ENCODE results near the gene HTR5A.
"Not testable (repeated sequence)": the region's sequence is repeated elsewhere in the genome, so short reads cannot be mapped to it uniquely, and the experiment has no call there.

HTR5A gene

GRCh38 chr7:155069992-155070751, at the start of gene HTR5A:
HTR5A (plus strand) TSS chr7:155070324; CDS start chr7:155070900, 576 bp downstream.
- DNase-seq, result no peak

- no peak for DNase-seq
Measured at GRCh38 chr7:155020996-155021395, 49.1 kb upstream of the HTR5A start.

GRCh38 chr7:155021699-155022145, 48.4 kb upstream of the HTR5A start:
- no peak for DNase-seq

GRCh38 chr7:155027879-155028278, 42.2 kb upstream of the HTR5A start:
- no peak for DNase-seq

- DNase-seq, result no peak
Measured at GRCh38 chr7:155032978-155033377, 37.1 kb upstream of the HTR5A start.

GRCh38 chr7:155034495-155034894, 35.6 kb upstream of the HTR5A start:
- DNase-seq, result not testable (repeated sequence)

- no peak for DNase-seq
Measured at GRCh38 chr7:155038335-155038734, 31.8 kb upstream of the HTR5A start.

- no peak for DNase-seq
Measured at GRCh38 chr7:155043756-155044155, 26.4 kb upstream of the HTR5A start.

- DNase-seq, result no peak
Measured at GRCh38 chr7:155048006-155048405, 22.1 kb upstream of the HTR5A start.

GRCh38 chr7:155051355-155051754, 18.8 kb upstream of the HTR5A start:
- no peak for DNase-seq

- DNase-seq, result no peak
Measured at GRCh38 chr7:155053002-155053401, 17.1 kb upstream of the HTR5A start.

- DNase-seq, result no peak
Measured at GRCh38 chr7:155054761-155055160, 15.4 kb upstream of the HTR5A start.

- no peak for DNase-seq
Measured at GRCh38 chr7:155057076-155057475, 13.0 kb upstream of the HTR5A start.

- DNase-seq, result no peak
Measured at GRCh38 chr7:155058896-155059295, 11.2 kb upstream of the HTR5A start.

GRCh38 chr7:155059703-155060102, 10.4 kb upstream of the HTR5A start:
- DNase-seq, result no peak

- DNase-seq, result no peak
Measured at GRCh38 chr7:155062411-155062810, 7.7 kb upstream of the HTR5A start.

GRCh38 chr7:155064186-155064585, 5.9 kb upstream of the HTR5A start:
- no peak for DNase-seq

GRCh38 chr7:155066417-155066950, 3.6 kb upstream of the HTR5A start:
- no peak for DNase-seq

GRCh38 chr7:155071121-155071651, 1.1 kb downstream of the HTR5A start:
- DNase-seq, result no peak

- DNase-seq, result no peak
Measured at GRCh38 chr7:155071916-155072571, 1.9 kb downstream of the HTR5A start.

- DNase-seq, result no peak
Measured at GRCh38 chr7:155073922-155074321, 3.8 kb downstream of the HTR5A start.

GRCh38 chr7:155084021-155084420, 13.9 kb downstream of the HTR5A start:
- no peak for DNase-seq

- no peak for DNase-seq
Measured at GRCh38 chr7:155084969-155085368, 14.8 kb downstream of the HTR5A start.

- no peak for DNase-seq
Measured at GRCh38 chr7:155090684-155091083, 20.6 kb downstream of the HTR5A start.
